ENCODE data around the gene CIRBP. TPM values are rescaled to one million over a fixed set of nuclear protein-coding genes. Genes with fewer than 3 reads are reported as not detected.
A peak's percentile ranks its signal among the peaks of the same experiment; 100 is the strongest.

CIRBP gene
- total RNA-seq, 1 experiment from 2014 or later: 263 TPM

- H3K4me1 ChIP-seq (ENCODE audit: insufficient read depth, low read length): no peaks in the 10 kb centered on the region
- Mint-ChIP-seq H3K4me3 (peak overlapping the region in 1 of 2 experiments; percentile 29; a peak in 2 of 5 replicates), H3K4me1 (peaks cover 0 to 12% of the 10 kb centered on the region in 2 experiments; a peak in 2 of 4 replicates), H3K9me3 (no peaks in the 10 kb centered on the region), H3K27me3 (ENCODE audit: low read depth) (peaks cover 13% of the 10 kb centered on the region), H3K36me3 (ENCODE audit: insufficient read depth in 1 of 3, low read depth in 3 of 3) (peaks cover 2 to 4% (median 3%) of the 10 kb centered on the region in 3 experiments; a peak in 3 of 7 replicates), H3K27ac (no peak overlapping the region)
- no peak for DNase-seq
- no peak overlapping the region for H4K8ac ChIP-seq (replicated peaks; ENCODE audit: insufficient read length, low read depth, low read length)
- no peaks in the 10 kb centered on the region for H3K79me2 ChIP-seq (ENCODE audit: insufficient read depth, low read length)
- H3K56ac ChIP-seq (ENCODE audit: insufficient read length, low read depth, low read length): no peak overlapping the region
- no peak overlapping the region for H3K14ac ChIP-seq (ENCODE audit: insufficient read depth, low read length)
- H3K23ac ChIP-seq (ENCODE audit: insufficient read length, low read depth, low read length): no peak overlapping the region
- no CpG with 5 or more reads among the region's 13 CpGs for WGBS (ENCODE audit: extremely low coverage, insufficient read length, low lambda C conversion rate)
- no peak overlapping the region for H2AK5ac ChIP-seq (ENCODE audit: insufficient read length, low read length)
- H3K18ac ChIP-seq (ENCODE audit: insufficient read length, low read depth, low read length): no peak overlapping the region
- no peak overlapping the region for H4K5ac ChIP-seq (ENCODE audit: insufficient read length, low read depth, low read length)
- no peak for TF ChIP-seq CTCF (conservative IDR thresholded peaks at IDR 0.05)
- H4K20me1 ChIP-seq (ENCODE audit: control insufficient read depth, insufficient read depth, insufficient read length): peaks cover 2% of the 10 kb centered on the region
- H3K9me3 ChIP-seq (ENCODE audit: control insufficient read depth, low read depth, low read length): no peaks in the 10 kb centered on the region
- no peaks in the 10 kb centered on the region for H3K27me3 ChIP-seq (ENCODE audit: insufficient read depth, low read length)
- no peak overlapping the region for H3K27ac ChIP-seq (ENCODE audit: insufficient read length, low read depth, low read length)
- no peak overlapping the region for H2BK15ac ChIP-seq (ENCODE audit: low read depth, low read length)
- no peaks in the 10 kb centered on the region for H3K79me1 ChIP-seq (ENCODE audit: insufficient read depth, low read depth, low read length, poor library complexity, severe bottlenecking)
- H3K9ac ChIP-seq (ENCODE audit: extremely low read depth, insufficient read length, low read length): no peak overlapping the region
- H3K4ac ChIP-seq (ENCODE audit: low read depth, low read length): no peak overlapping the region
- H2BK5ac ChIP-seq (ENCODE audit: insufficient read length, low read length): no peak overlapping the region
- H3K23me2 ChIP-seq (ENCODE audit: insufficient read length, low read depth, low read length, poor library complexity, severe bottlenecking): no peaks in the 10 kb centered on the region
- no peak overlapping the region for H3T11ph ChIP-seq (ENCODE audit: low read length)
- no peak overlapping the region for H2BK12ac ChIP-seq (ENCODE audit: insufficient read length, low read depth, low read length)
- H4K91ac ChIP-seq (ENCODE audit: insufficient read length, low read depth, low read length): no peak overlapping the region
- no peak overlapping the region for H3K4me2 ChIP-seq (ENCODE audit: insufficient read depth, insufficient read length, low read length)
- no peak overlapping the region for H2AFZ ChIP-seq (ENCODE audit: low read length)
- no peak overlapping the region for H2BK120ac ChIP-seq (ENCODE audit: low read depth, low read length, poor library complexity, severe bottlenecking)
- H2BK20ac ChIP-seq (ENCODE audit: low read depth, low read length, poor library complexity, severe bottlenecking): no peak overlapping the region
Measured at GRCh38 chr19:1296078-1296477, 26.9 kb downstream of the CIRBP start.
